NCI-H1092 treated with DMSO at 0.1 percent for 48 hours (cell line): ENCODE data around the gene VPS16.
"Not testable (repeated sequence)": the region's sequence is repeated elsewhere in the genome, so short reads cannot be mapped to it uniquely, and the experiment has no call there.

Experiments used
- DNase-seq: peaks from one replicate; lab custom pipeline; 2025; lab: John Stamatoyannopoulos, UW

VPS16 gene

DNA sequence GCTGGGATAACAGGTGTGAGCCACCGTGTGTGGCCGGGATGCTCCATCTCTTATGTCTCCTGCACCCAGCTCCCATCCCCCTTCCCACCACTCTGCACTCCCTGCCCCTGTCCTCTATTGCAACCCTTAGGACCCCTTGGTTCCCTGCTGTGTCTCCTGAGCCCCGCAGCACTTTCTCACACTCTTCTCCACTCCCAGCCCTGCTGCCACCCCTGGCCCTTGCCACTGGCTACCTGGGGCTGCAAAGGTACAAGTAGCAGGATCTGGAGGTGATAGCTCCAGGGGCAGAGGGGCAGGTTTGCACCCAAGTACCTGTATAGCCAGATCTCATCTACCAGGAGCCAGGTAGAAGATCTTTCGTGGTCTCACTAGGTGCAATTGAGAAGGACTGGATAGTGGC lies 33.5 kb upstream of the VPS16 start:
- DNase-seq, result no peak

DNA sequence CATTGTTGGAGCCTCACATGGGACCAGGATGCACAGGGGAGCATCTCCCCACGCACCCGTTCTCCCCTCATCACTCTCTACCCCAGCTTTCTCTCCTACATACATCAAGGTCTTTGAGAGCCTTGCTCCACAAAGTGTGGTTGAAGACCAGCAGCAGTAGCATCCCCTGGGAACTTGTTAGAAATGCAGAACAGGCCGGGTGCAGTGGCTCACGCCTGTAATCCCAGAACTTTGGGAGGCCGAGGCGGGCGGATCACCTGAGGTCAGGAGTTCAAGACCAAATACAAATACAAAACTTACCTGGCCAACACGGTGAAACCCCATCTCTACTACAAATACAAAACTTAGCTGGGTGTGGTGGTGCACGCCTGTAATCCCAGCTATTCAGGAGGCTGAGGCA lies 32.6 kb upstream of the VPS16 start:
- DNase-seq, result not testable (repeated sequence)

DNA sequence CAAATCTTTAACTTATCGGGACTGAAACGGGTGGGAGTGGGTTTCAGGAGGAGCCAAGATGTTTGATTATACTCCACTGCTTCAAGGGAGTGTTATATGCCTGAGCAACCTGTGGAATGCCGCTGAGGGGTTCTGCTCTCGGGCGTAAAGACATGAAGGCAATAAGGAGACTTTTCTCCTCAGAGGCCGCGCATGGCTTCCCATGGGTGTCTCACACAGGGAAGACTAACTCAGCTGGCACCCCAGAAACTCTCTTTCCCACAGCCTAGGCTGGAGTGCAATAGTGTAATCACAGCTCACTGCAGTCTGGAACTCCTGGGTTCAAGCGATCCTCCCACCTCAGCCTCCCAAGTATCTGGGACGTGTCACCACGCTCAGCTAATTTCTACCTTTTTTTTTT lies 30.9 kb upstream of the VPS16 start:
- DNase-seq, result no peak

DNA sequence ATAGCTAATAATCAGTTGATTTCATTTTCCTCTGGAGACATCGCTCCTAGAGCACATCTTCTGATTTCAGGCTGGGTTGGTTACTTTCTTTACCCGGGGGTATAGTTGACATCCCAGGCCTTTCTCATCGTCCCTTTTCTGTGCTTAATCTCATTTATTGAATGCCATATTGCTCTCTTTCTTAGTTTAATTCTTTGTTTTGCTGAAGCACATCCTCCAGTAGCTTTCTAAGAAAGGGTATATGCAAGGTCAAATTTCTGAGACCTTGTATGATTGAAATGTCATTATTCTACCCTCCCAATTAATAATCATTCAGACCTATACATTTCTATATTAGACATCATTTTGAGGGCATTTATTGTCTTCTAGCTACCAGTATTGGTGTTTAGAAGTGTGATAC lies 28.4 kb upstream of the VPS16 start:
- no peak for DNase-seq

DNA sequence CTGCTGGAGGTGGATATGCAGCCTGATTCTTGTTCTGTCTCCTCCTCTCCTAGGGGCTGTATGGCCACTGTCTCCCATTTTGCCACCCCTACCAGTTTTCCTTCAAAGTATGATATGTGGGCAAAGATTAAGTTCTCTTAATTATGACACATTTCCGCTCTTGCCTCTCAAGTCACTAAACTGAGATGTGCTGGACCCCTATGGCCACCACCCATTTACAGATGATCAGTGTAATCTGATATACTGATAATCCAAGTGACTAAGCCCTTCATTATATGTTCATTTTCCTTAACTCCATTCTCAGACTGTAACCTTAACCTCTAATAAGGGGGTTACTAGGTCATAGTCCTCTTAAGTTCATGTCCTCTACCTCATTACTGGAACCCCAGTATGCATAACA lies 26.5 kb upstream of the VPS16 start:
- DNase-seq, result no peak

DNA sequence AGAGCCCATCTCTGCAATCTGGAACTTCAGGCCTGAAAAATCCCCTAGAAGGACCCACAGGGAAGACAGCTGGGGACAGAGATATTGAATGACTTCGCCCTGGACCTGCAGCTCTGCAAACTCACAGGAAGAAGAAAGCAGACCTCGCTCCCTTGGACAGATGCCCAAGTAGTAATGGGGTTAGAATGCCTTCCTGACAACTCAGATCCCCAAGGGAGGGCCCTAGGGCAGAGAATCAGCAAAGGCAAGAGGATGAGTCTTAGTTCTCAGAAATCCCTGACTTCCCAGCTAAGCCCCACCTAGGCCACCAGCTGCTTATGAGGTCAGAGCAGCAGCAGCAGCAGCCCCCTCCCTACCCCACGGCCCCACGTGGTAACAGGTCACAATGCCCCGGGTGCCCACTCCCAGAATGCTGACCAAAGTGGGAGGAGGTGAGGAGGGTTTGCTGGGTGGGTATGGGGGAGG lies 25.9 kb upstream of the VPS16 start, which contains the start of gene C20orf141:
Gene C20orf141, plus strand, starts transcription at position 401 of the 465 bp plus-strand sequence. CDS start 198 bp downstream, outside the sequence.
- no peak for DNase-seq

DNA sequence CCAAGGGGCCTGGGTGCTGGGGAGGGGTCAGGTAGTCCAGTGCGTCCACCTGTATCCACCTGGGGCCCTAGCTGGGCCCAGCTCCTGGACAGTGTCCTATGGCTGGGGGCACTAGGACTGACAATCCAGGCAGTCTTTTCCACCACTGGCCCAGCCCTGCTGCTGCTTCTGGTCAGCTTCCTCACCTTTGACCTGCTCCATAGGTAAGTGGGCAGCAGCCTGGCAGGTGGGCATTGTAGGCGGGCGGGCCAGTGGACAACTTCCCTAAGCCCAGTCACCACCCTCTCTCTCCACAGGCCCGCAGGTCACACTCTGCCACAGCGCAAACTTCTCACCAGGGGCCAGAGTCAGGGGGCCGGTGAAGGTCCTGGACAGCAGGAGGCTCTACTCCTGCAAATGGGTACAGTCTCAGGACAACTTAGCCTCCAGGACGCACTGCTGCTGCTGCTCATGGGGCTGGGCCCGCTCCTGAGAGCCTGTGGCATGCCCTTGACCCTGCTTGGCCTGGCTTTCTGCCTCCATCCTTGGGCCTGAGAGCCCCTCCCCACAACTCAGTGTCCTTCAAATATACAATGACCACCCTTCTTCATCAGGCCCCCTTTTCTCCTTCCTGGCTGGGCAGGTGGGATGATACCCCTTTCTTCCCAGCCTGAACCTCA lies 25.2 kb upstream of the VPS16 start:
- no peak for DNase-seq

DNA sequence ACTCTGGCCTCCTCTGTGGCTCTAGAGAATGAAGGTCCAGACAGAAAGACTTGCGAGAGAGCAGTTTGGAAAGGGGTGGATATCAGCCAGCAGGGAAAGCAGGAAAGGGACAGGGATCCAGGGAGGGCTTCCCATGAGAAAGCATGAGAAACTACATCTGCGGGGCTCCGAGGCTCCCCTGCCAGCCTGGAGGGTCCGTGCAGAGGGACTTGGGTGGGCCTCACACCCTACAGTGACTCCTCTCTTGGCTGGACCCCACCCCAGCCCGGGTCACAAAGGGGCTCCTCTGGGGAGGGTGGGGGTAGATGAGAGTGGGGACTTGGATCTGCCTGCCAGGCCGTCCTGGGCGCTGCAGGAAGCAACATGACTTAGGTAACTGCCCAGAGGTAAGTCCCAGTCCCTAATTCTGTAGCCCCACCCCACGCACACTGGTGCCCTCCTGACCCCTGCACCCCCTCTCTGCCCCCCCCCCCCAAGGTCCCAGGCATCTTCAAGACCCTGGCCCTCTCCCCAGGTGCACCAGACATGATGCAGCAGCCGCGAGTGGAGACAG lies 24.4 kb upstream of the VPS16 start, which contains the start of gene TMEM239:
Gene TMEM239, plus strand, starts transcription at position 335 of the 553 bp plus-strand sequence. Its CDS starts 191 bp downstream, at position 526.
- no peak for DNase-seq

DNA sequence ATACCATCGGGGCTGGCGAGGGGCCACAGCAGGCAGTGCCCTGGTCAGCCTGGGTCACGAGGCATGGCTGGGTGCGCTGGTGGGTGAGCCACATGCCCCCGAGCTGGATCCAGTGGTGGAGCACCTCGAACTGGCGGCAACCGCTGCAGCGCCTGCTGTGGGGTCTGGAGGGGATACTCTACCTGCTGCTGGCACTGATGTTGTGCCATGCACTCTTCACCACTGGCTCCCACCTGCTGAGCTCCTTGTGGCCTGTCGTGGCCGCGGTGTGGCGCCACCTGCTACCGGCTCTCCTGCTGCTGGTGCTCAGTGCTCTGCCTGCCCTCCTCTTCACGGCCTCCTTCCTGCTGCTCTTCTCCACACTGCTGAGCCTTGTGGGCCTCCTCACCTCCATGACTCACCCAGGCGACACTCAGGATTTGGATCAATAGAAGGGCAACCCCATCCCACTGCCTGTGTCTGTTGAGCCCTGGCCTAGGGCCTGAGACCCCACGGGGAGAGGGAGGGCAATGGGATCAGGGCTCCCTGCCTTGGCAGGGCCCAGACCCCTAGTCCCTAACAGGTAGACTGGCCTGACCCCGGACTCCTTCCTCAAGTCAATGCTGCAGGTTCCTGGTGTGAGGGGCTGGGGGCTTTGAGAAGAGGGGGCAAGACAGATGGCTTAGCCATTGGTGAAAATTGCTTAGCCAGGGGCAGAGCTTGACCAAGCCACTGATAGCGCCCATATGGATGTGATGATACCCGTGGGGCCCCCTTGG lies 23.8 kb upstream of the VPS16 start:
- no peak for DNase-seq

DNA sequence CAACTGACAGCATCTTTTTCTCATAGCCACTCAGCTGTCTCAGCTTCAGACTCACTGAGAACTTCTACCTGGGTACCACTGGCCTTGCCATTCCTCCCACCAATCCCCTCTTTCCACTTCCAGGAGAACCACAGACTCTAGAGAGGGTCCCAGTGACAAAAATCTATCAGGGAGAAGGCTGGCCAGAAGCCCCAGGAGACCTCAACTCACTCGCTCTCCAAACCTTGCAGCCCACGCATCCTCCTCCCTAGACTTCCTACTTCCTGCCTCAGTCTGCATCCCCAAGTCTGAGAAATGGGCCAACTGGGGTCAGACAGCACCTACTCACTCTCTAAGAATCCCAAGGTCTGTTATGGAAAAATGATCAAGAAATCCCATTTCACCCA lies 23.2 kb upstream of the VPS16 start:
- DNase-seq, result no peak

DNA sequence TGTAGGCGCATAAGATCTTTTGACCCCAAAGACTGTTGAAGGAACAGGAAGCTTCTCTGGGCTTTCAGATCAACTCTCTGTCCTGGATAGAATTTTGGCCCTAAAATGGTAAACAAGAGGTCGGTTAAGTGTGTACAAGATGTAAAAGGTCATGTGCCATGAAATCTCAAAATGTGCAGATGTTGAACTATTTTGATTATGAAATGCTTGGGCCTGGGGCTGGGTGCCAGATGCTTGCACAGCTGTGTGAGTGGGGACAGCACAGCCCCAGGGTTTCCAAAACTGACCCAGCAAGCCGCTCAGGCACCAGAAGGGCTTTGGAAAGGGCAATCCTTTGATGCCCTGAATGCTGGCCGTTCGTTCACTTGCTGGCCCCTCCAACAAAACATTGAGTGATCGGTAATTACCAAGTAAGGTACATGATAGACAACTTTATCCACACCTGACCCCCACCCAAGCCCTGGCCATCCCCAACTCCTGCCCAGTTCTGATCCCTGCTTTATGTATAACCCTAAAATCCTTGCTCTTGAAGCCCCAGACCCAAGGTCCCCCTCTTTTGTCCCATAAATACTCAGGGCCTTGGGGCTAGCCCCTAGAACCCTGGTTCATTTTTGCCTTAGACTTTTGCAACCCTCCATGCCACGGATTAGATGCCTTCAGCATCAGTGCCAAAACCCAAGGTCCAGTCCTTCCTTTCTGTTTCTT lies 22.5 kb upstream of the VPS16 start:
- no peak for DNase-seq

DNA sequence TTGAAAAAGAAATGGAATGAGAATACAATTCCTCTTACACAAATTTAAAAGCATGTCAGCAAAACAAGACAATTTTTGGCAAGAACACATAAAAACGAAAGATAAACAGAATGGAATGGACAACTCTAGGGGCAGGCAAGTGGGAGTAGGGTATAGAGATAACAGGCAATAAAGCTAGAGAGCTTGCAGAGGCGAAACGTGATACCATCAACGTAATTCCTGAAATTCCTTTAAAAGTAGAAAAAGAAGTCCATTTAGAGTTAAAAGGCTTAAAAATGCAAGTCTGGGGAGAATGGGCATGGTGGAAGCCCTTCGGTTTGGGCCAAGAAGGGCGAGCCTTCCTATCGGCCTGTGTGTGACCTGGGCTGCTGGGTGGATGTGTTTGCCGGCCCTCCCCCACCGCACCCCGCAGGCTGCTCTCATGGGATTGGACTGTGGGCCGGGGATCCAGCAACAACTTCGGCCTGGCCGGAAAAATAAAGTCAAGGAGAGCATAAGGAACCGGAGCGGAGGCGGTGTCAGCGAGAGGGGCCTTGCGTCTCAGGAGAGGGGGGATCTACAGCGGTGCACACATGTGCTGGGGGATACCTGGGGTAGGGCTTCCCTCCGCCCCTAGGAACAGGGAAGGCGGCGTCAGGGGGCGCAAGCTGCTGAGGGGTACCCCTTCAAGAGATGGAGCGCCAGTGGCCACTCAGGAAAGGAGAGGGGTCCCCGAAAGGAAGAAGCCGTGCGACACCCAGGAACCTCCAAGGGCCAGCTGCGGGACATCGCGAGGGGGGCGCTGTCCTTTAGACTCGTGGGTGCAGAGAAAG lies 20.3 kb upstream of the VPS16 start:
- DNase-seq, result no peak

DNA sequence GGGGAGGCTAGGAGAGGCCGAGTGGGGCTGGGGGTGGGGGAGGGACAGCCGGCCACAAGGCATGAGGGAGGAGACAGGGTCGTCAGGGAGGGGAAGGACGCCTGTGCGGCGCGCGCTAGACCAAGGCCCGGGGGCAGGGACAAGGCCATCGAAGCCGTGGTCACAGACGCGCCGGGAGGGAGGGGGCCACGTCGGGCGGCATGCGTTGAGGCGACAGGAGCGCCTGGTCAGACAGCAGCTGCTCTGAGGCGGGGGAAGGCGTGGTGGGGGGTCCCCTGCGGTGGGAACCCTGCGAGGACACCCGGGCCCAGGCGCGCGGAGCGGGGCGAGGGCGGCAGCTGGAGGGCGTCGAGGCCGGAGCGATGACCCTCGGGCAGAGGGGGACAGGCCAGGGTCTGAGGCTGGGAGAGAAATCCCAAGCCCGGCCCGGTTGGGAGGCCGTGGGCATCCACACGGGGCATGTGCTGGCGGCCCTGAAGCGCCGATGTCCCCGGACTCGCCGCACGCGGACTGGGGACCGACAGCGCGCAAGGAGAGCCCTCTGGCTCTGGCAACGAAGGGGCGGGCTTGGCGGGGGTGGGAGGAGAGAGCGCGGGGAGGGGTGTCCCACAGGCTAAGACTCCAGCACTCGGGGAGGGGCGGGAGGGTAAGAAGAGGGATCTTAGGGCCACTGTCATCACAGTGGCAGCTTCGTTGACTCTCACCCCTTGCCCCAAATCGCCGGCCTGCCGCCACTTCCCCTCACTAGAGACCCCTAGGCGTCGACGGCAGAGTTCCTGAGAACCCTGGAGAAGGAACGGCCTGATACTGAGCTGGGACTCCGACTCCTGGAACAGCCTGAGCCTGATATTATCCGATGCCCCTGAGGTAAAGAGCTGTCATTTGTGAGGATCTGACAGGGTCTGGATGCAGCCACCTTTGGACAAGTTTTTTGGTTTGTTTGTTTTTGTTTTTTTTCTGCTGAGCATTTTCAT lies 19.4 kb upstream of the VPS16 start:
- no peak for DNase-seq

DNA sequence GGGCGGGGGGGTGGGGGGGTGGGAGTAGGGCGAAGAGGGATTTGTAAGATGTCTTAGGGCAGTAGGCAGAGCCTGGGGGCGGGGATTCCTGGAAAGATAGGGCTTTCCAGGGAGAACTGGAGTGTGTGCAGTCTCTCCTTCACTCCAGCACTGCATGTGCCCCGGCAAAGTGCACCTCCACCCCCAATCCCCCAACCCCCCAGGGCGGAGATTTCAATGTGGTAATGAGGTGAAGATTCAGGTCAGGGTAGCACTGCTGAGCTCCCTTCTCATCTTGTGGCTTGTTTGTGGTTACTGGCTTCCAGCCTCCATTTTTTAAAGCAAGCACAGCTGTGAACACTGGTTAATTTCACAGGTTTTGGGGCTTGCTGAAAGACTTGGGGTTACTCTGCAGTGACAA lies 18.5 kb upstream of the VPS16 start:
- no peak for DNase-seq

DNA sequence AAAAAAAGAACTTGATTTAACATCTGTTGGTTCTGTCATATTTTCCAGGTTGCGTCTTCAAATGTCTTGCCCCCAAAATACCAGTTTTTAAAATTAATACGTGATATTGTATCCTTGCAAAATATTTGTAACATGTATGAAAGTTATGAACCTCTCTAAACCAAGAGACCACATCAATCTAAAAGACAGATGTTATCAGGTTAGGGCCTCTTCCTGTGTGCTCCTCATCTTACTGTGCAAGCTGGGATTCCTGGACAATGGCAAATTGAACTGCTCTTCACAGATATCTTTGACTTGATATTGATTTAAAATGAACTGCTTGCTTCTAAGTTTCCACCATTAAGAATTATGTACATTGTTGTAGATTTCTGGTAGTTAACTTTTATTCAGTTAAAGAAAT lies 14.8 kb upstream of the VPS16 start:
- no peak for DNase-seq

DNA sequence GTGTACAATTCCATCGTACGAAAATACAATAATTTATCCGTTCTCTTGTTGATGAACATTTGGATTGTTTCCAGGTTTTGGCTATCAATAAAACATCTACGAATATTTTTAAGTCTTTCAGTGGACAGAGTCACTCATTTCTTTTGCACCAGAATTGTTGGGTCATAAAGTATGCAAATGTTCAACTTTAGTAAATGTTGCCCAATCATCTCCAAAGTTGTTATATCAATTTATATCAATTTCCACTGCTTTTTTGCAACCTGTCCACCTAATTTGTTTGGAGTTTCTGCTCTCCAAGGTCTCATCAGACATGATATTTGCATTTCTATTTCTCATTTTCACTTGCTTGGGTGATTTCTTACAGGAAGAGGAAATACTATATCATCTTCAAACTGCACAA lies 13.9 kb upstream of the VPS16 start:
- DNase-seq, result no peak

DNA sequence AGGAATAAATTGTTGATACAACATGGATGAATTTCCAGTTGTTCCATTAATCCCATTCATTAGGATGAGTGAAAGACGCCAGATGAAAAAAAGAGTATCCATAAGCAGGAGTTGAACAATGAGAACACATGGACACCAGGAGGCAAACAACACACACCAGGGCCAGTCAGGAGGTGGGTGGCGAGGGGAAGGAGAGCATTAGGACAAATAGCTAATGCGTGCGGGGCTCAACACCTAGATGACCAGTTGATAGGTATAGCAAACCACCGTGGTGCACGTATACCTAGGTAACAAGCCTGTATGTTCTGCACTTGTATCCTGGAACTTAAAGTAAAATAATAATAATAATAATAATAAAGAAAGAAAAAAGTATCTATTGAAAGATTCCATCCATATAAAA lies 11.2 kb upstream of the VPS16 start:
- no peak for DNase-seq

DNA sequence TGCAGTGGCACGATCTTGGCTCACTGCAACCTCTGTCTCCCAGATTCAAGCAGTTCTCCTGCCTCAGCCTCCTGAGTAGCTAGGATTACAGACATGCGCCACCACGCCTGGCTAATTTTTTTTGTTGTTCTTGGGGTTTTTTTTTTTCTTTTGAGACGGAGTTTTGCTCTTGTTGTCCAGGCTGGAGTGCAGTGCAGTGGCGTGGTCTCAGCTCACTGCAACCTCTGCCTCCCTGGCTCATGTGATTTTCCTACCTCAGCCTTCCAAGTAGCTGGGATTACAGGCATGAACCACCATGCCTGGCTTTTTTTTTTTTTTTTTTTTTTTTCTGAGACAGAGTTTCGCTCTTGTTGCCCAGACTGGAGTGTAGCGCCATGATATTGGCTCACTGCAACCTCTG lies 9.3 kb upstream of the VPS16 start:
- not testable (repeated sequence) for DNase-seq

DNA sequence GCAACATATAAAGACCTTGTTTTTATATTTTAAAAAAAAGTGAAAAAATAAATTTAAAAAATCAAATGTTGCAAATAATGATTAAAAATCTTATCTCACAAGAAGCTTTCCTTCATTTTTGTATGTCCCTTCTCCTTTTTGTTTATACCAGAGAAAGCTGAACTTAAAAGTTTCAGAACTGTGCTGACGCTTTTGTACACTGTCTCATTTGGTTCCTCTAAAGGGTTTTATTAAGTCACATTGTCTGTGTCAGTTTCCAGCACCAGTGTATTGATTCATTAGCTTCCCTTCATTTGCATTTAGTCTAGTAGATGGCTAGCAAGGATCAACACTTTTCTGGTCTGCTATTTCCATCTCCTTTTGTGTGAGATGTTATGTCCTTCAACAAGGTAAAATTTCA lies 6.8 kb upstream of the VPS16 start:
- no peak for DNase-seq

DNA sequence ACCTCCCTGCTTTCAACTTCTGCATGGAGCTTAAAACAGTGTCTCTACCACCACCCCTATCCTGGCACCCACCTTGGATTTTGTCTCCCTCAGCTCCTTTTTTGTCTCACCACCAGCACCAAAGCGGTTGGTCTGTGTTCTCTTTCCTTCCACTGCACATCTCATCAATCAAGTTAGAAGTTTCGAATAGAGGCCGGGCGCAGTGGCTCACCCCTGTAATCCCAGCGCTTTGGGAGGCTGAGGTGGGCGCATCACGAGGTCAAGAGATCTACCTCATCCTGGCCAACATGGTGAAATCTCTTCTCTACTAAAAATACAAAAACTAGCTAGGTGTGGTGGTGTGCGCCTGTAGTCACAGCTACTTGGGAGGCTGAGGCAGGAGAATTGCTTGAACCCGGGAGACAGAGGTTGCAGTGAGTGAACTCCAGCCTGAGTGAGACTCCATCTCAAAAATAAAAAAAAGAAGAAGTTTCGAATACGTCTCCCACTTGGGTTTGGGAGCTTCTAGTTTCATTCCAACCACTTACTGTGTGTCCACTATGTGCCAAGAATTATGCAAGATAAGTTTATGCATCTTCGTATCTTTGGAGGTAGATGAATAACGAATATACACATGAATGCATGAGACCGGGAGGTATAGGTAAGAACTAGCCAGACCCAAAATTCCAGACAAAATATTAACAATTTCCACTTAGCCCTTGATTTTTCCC lies 6.0 kb upstream of the VPS16 start:
- DNase-seq, result no peak
